Stimulated activated naive B cell treated with anti-CD40 and anti-IgM and Interleukin-4, amounts not matched to agents 10 μg/mL and 1 μg/mL and 100 μg/mL, for 72 hours (primary cell): ENCODE results near the gene NIP7.
A peak's percentile ranks its signal among the peaks of the same experiment; 100 is the strongest.

ENCODE experiments used
- ATAC-seq, 2 donors: fragments of 150-1000 bp; cut with Tn5 transposase; replicated peaks; 2 replicates each; pipeline ENCODE4 v1.10.0; 2021; ENCODE audit warnings: moderate library complexity in 1 of 2
- DNase-seq: peaks from one replicate; pipeline ENCODE4 v3.0.0; 2021
- H3K27ac Mint-ChIP-seq: one replicate; pipeline ENCODE4 v1.8.0; 2022; ENCODE audit warnings: mild to moderate bottlenecking, mixed read lengths
- H3K27me3 Mint-ChIP-seq, 2 donors: one replicate each; pipeline ENCODE4 v1.8.0; 2022; ENCODE audit warnings: mixed read lengths in 2 of 2
- H3K36me3 Mint-ChIP-seq, 2 donors: one replicate each; pipeline ENCODE4 v1.8.0; 2022; ENCODE audit warnings: mixed read lengths in 2 of 2, mild to moderate bottlenecking in 1 of 2
- H3K4me1 Mint-ChIP-seq, 2 donors: one replicate each; pipeline ENCODE4 v1.8.0; 2022; ENCODE audit warnings: mixed read lengths in 2 of 2, mild to moderate bottlenecking in 1 of 2
- H3K4me3 Mint-ChIP-seq, 2 donors: one replicate each; pipeline ENCODE4 v1.8.0; 2022; ENCODE audit warnings: mild to moderate bottlenecking in 2 of 2, mixed read lengths in 2 of 2, moderate library complexity in 1 of 2
- H3K9me3 Mint-ChIP-seq, 2 donors: one replicate each; pipeline ENCODE4 v1.8.0; 2022; ENCODE audit warnings: mixed read lengths in 2 of 2, mild to moderate bottlenecking in 1 of 2

NIP7 gene

GRCh38 chr16:69311533-69312387 lies 27.8 kb upstream of the NIP7 start:
- DNase-seq (peak; percentile 9), ATAC-seq (peak; percentile 65 to 72)
- peaks cover 16 to 30% of the 10 kb centered on the region in 2 donors for H3K36me3 Mint-ChIP-seq
- H3K4me1 Mint-ChIP-seq = peaks cover 17 to 43% of the 10 kb centered on the region in 2 donors
- peak overlapping the region; percentile 94 for H3K27ac Mint-ChIP-seq
- no peaks in the 10 kb centered on the region for H3K27me3 Mint-ChIP-seq
- no peaks in the 10 kb centered on the region for H3K9me3 Mint-ChIP-seq
- peak overlapping the region; percentile 99 for H3K4me3 Mint-ChIP-seq

GRCh38 chr16:69313469-69313868 lies 26.1 kb upstream of the NIP7 start:
- peak overlapping the region; percentile 11 for H3K27ac Mint-ChIP-seq
- H3K4me1 Mint-ChIP-seq = peaks cover 19 to 44% of the 10 kb centered on the region in 2 donors
- peak overlapping the region; percentile 17 to 49 for H3K4me3 Mint-ChIP-seq
- H3K36me3 Mint-ChIP-seq = peaks cover 21 to 38% of the 10 kb centered on the region in 2 donors
- DNase-seq (no peak), ATAC-seq (no peak)
- H3K27me3 Mint-ChIP-seq = no peaks in the 10 kb centered on the region
- H3K9me3 Mint-ChIP-seq = no peaks in the 10 kb centered on the region

- no peak overlapping the region for H3K27ac Mint-ChIP-seq
- no peaks in the 10 kb centered on the region for H3K27me3 Mint-ChIP-seq
- ATAC-seq = no peak
- H3K9me3 Mint-ChIP-seq = no peaks in the 10 kb centered on the region
- H3K4me3 Mint-ChIP-seq = no peak overlapping the region
- H3K4me1 Mint-ChIP-seq = peaks cover 20 to 46% of the 10 kb centered on the region in 2 donors
- no peak for DNase-seq
- peaks cover 26 to 48% of the 10 kb centered on the region in 2 donors for H3K36me3 Mint-ChIP-seq
Measured at GRCh38 chr16:69314534-69314933, 25.0 kb upstream of the NIP7 start.

- H3K36me3 Mint-ChIP-seq = peaks cover 27 to 52% of the 10 kb centered on the region in 2 donors
- DNase-seq (no peak), ATAC-seq (no peak)
- H3K4me1 Mint-ChIP-seq = peaks cover 19 to 43% of the 10 kb centered on the region in 2 donors
- no peaks in the 10 kb centered on the region for H3K9me3 Mint-ChIP-seq
- H3K27ac Mint-ChIP-seq = peak overlapping the region; percentile 31
- H3K27me3 Mint-ChIP-seq = no peaks in the 10 kb centered on the region
- H3K4me3 Mint-ChIP-seq = no peak overlapping the region
Measured at GRCh38 chr16:69315486-69316311, 23.9 kb upstream of the NIP7 start.

- ATAC-seq (no peak), DNase-seq (no peak)
- H3K9me3 Mint-ChIP-seq = no peaks in the 10 kb centered on the region
- H3K4me3 Mint-ChIP-seq = no peak overlapping the region
- peak overlapping the region; percentile 31 for H3K27ac Mint-ChIP-seq
- peaks cover 22 to 45% of the 10 kb centered on the region in 2 donors for H3K4me1 Mint-ChIP-seq
- H3K27me3 Mint-ChIP-seq = no peaks in the 10 kb centered on the region
- peaks cover 33 to 59% of the 10 kb centered on the region in 2 donors for H3K36me3 Mint-ChIP-seq
Measured at GRCh38 chr16:69316595-69317034, 23.0 kb upstream of the NIP7 start.

GRCh38 chr16:69318177-69318910 lies 21.2 kb upstream of the NIP7 start:
- DNase-seq (no peak), ATAC-seq (no peak)
- no peak overlapping the region for H3K27ac Mint-ChIP-seq
- no peaks in the 10 kb centered on the region for H3K27me3 Mint-ChIP-seq
- H3K4me1 Mint-ChIP-seq = peaks cover 19 to 43% of the 10 kb centered on the region in 2 donors
- peaks cover 37 to 62% of the 10 kb centered on the region in 2 donors for H3K36me3 Mint-ChIP-seq
- no peaks in the 10 kb centered on the region for H3K9me3 Mint-ChIP-seq
- no peak overlapping the region for H3K4me3 Mint-ChIP-seq

- DNase-seq = no peak
- H3K4me3 Mint-ChIP-seq = no peak overlapping the region
- ATAC-seq = no peak
- H3K27me3 Mint-ChIP-seq = no peaks in the 10 kb centered on the region
- peak overlapping the region; percentile 37 for H3K27ac Mint-ChIP-seq
- H3K36me3 Mint-ChIP-seq = peaks cover 39 to 57% of the 10 kb centered on the region in 2 donors
- H3K9me3 Mint-ChIP-seq = no peaks in the 10 kb centered on the region
- peaks cover 16 to 39% of the 10 kb centered on the region in 2 donors for H3K4me1 Mint-ChIP-seq
Measured at GRCh38 chr16:69318911-69319289, 20.7 kb upstream of the NIP7 start.

- no peak for DNase-seq
- H3K27ac Mint-ChIP-seq = peak overlapping the region; percentile 11
- no peak overlapping the region for H3K4me3 Mint-ChIP-seq
- H3K27me3 Mint-ChIP-seq = no peaks in the 10 kb centered on the region
- peaks cover 16 to 38% of the 10 kb centered on the region in 2 donors for H3K4me1 Mint-ChIP-seq
- H3K9me3 Mint-ChIP-seq = no peaks in the 10 kb centered on the region
- ATAC-seq = no peak
- peaks cover 41 to 62% of the 10 kb centered on the region in 2 donors for H3K36me3 Mint-ChIP-seq
Measured at GRCh38 chr16:69319381-69319780, 20.2 kb upstream of the NIP7 start.

GRCh38 chr16:69319826-69320739 lies 19.5 kb upstream of the NIP7 start:
- ATAC-seq (no peak), DNase-seq (no peak)
- Mint-ChIP-seq H3K4me1 (peaks cover 18 to 41% of the 10 kb centered on the region in 2 donors), H3K27ac (peak overlapping the region; percentile 11), H3K36me3 (peaks cover 47 to 65% of the 10 kb centered on the region in 2 donors), H3K9me3 (no peaks in the 10 kb centered on the region), H3K4me3 (no peak overlapping the region), H3K27me3 (no peaks in the 10 kb centered on the region)

- ATAC-seq = no peak
- Mint-ChIP-seq H3K4me1 (peaks cover 19 to 44% of the 10 kb centered on the region in 2 donors), H3K4me3 (no peak overlapping the region), H3K36me3 (peaks cover 48 to 69% of the 10 kb centered on the region in 2 donors), H3K9me3 (no peaks in the 10 kb centered on the region), H3K27ac (no peak overlapping the region), H3K27me3 (no peaks in the 10 kb centered on the region)
- DNase-seq = no peak
Measured at GRCh38 chr16:69320740-69321073, 18.9 kb upstream of the NIP7 start.

- H3K4me1 Mint-ChIP-seq = peaks cover 22 to 45% of the 10 kb centered on the region in 2 donors
- H3K4me3 Mint-ChIP-seq = no peak overlapping the region
- ATAC-seq (no peak), DNase-seq (no peak)
- H3K27me3 Mint-ChIP-seq = no peaks in the 10 kb centered on the region
- no peaks in the 10 kb centered on the region for H3K9me3 Mint-ChIP-seq
- no peak overlapping the region for H3K27ac Mint-ChIP-seq
- H3K36me3 Mint-ChIP-seq = peaks cover 48 to 69% of the 10 kb centered on the region in 2 donors
Measured at GRCh38 chr16:69321080-69321479, 18.5 kb upstream of the NIP7 start.

GRCh38 chr16:69322343-69322742 lies 17.2 kb upstream of the NIP7 start:
- no peak overlapping the region for H3K4me3 Mint-ChIP-seq
- DNase-seq = no peak

GRCh38 chr16:69323415-69323814 lies 16.2 kb upstream of the NIP7 start:
- H3K9me3 Mint-ChIP-seq = no peaks in the 10 kb centered on the region
- no peak for ATAC-seq
- H3K27me3 Mint-ChIP-seq = no peaks in the 10 kb centered on the region
- peaks cover 24 to 55% of the 10 kb centered on the region in 2 donors for H3K4me1 Mint-ChIP-seq
- H3K27ac Mint-ChIP-seq = peak overlapping the region; percentile 51
- DNase-seq = no peak
- peaks cover 42 to 68% of the 10 kb centered on the region in 2 donors for H3K36me3 Mint-ChIP-seq
- H3K4me3 Mint-ChIP-seq = no peak overlapping the region

More at GRCh38 chr16:69322343-69322742, 17.2 kb upstream of the NIP7 start:
- H3K4me1 Mint-ChIP-seq = peaks cover 22 to 50% of the 10 kb centered on the region in 2 donors
- no peaks in the 10 kb centered on the region for H3K27me3 Mint-ChIP-seq
- no peaks in the 10 kb centered on the region for H3K9me3 Mint-ChIP-seq
- no peak for ATAC-seq
- peaks cover 42 to 67% of the 10 kb centered on the region in 2 donors for H3K36me3 Mint-ChIP-seq
- peak overlapping the region; percentile 76 for H3K27ac Mint-ChIP-seq
